AG04449 (cell line): ENCODE measurements around the gene PRSS2.

Experiments used
- CTCF ChIA-PET: fragments of 350-600 bp; formaldehyde crosslinking; extraction: SDS; loops from one replicate; lab custom pipeline; 2021; ENCODE audit warnings: antibody characterized with exemption; lab: Yijun Ruan, JAX
- POLR2A ChIA-PET: fragments of 400-600, 350-600 bp; formaldehyde crosslinking; extraction: SDS; loops from one replicate; lab custom pipeline; 2020; ENCODE audit warnings: antibody characterized with exemption, inconsistent platforms; lab: Yijun Ruan, JAX
- DNase-seq: peaks from one replicate; pipeline ENCODE4 v3.0.0-alpha.2; 2010; ENCODE audit warnings: low read depth, low spot score
- H3K4me3 ChIP-seq: 2 replicates; pipeline ENCODE4 v1.5.1; 2011; ENCODE audit warnings: low read depth, mild to moderate bottlenecking, control low read depth, low read length
- TF ChIP-seq, protein P1 (sequence below): IDR thresholded peaks from one replicate; pipeline ENCODE4 v1.5.1; 2011; ENCODE audit warnings: mild to moderate bottlenecking, moderate library complexity, low read length, control low read depth, inconsistent platforms; ENCODE audit not compliant: insufficient read depth; ENCODE audit errors: missing control alignments

PRSS2 gene

GRCh38 chr7:142790056-142790455, 19.3 kb downstream of the PRSS2 start:
- DNase-seq: no peak
- CTCF ChIA-PET: interaction anchor here (0.8 to 12.9 kb wide), 5 partner anchors 20 to 271 kb away, joined by 3 to 222 read pairs (median 4); no protein-coding TSS in a partner anchor
- POLR2A ChIA-PET: no interaction called here
- TF ChIP-seq, protein P1, sequence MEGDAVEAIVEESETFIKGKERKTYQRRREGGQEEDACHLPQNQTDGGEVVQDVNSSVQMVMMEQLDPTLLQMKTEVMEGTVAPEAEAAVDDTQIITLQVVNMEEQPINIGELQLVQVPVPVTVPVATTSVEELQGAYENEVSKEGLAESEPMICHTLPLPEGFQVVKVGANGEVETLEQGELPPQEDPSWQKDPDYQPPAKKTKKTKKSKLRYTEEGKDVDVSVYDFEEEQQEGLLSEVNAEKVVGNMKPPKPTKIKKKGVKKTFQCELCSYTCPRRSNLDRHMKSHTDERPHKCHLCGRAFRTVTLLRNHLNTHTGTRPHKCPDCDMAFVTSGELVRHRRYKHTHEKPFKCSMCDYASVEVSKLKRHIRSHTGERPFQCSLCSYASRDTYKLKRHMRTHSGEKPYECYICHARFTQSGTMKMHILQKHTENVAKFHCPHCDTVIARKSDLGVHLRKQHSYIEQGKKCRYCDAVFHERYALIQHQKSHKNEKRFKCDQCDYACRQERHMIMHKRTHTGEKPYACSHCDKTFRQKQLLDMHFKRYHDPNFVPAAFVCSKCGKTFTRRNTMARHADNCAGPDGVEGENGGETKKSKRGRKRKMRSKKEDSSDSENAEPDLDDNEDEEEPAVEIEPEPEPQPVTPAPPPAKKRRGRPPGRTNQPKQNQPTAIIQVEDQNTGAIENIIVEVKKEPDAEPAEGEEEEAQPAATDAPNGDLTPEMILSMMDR: no peak
- no peak overlapping the region for H3K4me3 ChIP-seq

GRCh38 chr7:142790555-142790954, 19.8 kb downstream of the PRSS2 start:
- H3K4me3 ChIP-seq: no peak overlapping the region
- DNase-seq: no peak
- ChIA-PET POLR2A (no interaction called here), CTCF (interaction anchor here (0.8 to 12.9 kb wide), 4 partner anchors 20 to 271 kb away, joined by 3 to 222 read pairs (median 4); no protein-coding TSS in a partner anchor)
- TF ChIP-seq, protein P1: no peak

- no peak for DNase-seq
- TF ChIP-seq, protein P1: no peak
- ChIA-PET CTCF (interaction anchor here (1.0 to 12.9 kb wide), 4 partner anchors 8 to 308 kb away, joined by 3 to 222 read pairs (median 24); no protein-coding TSS in a partner anchor), POLR2A (no interaction called here)
- H3K4me3 ChIP-seq: no peak overlapping the region
Observed at GRCh38 chr7:142791502-142791901, 20.7 kb downstream of the PRSS2 start.

GRCh38 chr7:142792129-142792528, 21.4 kb downstream of the PRSS2 start:
- ChIA-PET POLR2A (no interaction called here), CTCF (interaction anchor here (1.0 to 9.6 kb wide), 7 partner anchors 9 to 423 kb away, joined by 3 to 90 read pairs (median 5); no protein-coding TSS in a partner anchor)
- no peak overlapping the region for H3K4me3 ChIP-seq
- TF ChIP-seq, protein P1: no peak
- DNase-seq: no peak

DNA sequence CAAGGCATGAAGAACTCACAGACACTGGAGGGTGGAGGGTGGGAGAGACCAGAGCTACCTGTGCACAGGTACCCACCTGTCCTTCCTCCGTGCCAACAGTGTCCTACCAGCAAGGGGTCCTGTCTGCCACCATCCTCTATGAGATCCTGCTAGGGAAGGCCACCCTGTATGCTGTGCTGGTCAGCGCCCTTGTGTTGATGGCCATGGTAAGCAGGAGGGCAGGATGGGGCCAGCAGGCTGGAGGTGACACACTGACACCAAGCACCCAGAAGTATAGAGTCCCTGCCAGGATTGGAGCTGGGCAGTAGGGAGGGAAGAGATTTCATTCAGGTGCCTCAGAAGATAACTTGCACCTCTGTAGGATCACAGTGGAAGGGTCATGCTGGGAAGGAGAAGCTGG, 21.8 kb downstream of the PRSS2 start:
- CTCF ChIA-PET: interaction anchor here (0.8 to 9.6 kb wide), 9 partner anchors 9 to 435 kb away, joined by 3 to 90 read pairs (median 5); no protein-coding TSS in a partner anchor

GRCh38 chr7:142793156-142793555, 22.4 kb downstream of the PRSS2 start:
- no peak overlapping the region for H3K4me3 ChIP-seq
- no peak for DNase-seq
- ChIA-PET CTCF (interaction anchor here (0.8 to 9.6 kb wide), 10 partner anchors 10 to 436 kb away, joined by 3 to 90 read pairs (median 5); no protein-coding TSS in a partner anchor), POLR2A (interaction anchor here (1.0 kb wide), 1 partner anchor 10 kb away, joined by 4 read pairs; no protein-coding TSS in a partner anchor)
- TF ChIP-seq, protein P1: no peak

More for the DNA sequence above, 21.8 kb downstream of the PRSS2 start:
- H3K4me3 ChIP-seq: no peak overlapping the region
- POLR2A ChIA-PET: interaction anchor here (1.0 kb wide), 1 partner anchor 10 kb away, joined by 4 read pairs; no protein-coding TSS in a partner anchor
- DNase-seq: no peak
- TF ChIP-seq, protein P1: no peak
